Kidney (tissue), 14 donors: ENCODE data around the gene ZNF441. TPM values are rescaled to one million over a fixed set of nuclear protein-coding genes. Genes with fewer than 3 reads are reported as not detected.

Experiments
- DNase-seq, 5 donors: peaks; one replicate each; pipeline ENCODE4 v3.0.0-alpha.2; 2013 to 2020
- FAIRE-seq: peaks from 2 replicates; lab custom pipeline; 2012; peaks lifted over from hg19 to GRCh38; lab: Jason Lieb, UNC
- H3K27ac ChIP-seq, 2 donors: one replicate each; pipeline ENCODE4 v1.7.0; 2013; ENCODE audit warnings: low read depth in 2 of 2, low read length in 2 of 2, inconsistent platforms in 1 of 2
- H3K27me3 ChIP-seq: one replicate; pipeline ENCODE4 v1.7.1; 2013; ENCODE audit warnings: low read length, inconsistent platforms; ENCODE audit not compliant: control insufficient read depth, insufficient read depth
- H3K36me3 ChIP-seq, 3 donors: one replicate each; pipeline versions ENCODE4 v1.7.0 to v1.7.1; 2013; ENCODE audit warnings: low read length in 3 of 3, control low read depth in 1 of 3, inconsistent platforms in 1 of 3; ENCODE audit not compliant: insufficient read depth in 3 of 3, control insufficient read depth in 2 of 3
- H3K4me1 ChIP-seq, 3 donors: one replicate each; pipeline versions ENCODE4 v1.7.0 to v1.7.1; 2013; ENCODE audit warnings: low read length in 3 of 3, inconsistent platforms in 1 of 3, low read depth in 1 of 3; ENCODE audit not compliant: control insufficient read depth in 2 of 3, insufficient read depth in 2 of 3
- H3K4me3 ChIP-seq, 3 donors: one replicate each; pipeline versions ENCODE4 v1.7.0 to v1.8.1; 2013; ENCODE audit warnings: low read length in 3 of 3, control low read depth in 1 of 3, inconsistent platforms in 1 of 3
- H3K9ac ChIP-seq, 3 donors: one replicate each; pipeline versions ENCODE4 v1.7.0 to v1.7.1; 2013; ENCODE audit warnings: low read length in 3 of 3, control low read depth in 1 of 3, inconsistent platforms in 1 of 3
- H3K9me3 ChIP-seq, 3 donors: one replicate each; pipeline versions ENCODE4 v1.7.0 to v1.7.1; 2013; ENCODE audit warnings: low read length in 3 of 3, control low read depth in 1 of 3, inconsistent platforms in 1 of 3; ENCODE audit not compliant: control insufficient read depth in 2 of 3, insufficient read depth in 1 of 3
- intact Hi-C: fragments of 100-400 bp; cut with DNase I; formaldehyde crosslinking; loops from one replicate; pipeline ENCODE4 v1.11.1; 2022
- polyA plus RNA-seq: library from polyadenylated mRNA; stranded (reverse); fragments of 350-450 nt; fragmentation: Illumina TruSeq; extraction: RNeasy Lipid Tissue Mini Kit (QIAGEN cat#74804); gene quantifications from one replicate; pipeline ENCODE4 v1.2.3, GENCODE V29; 2014; ENCODE audit warnings: low read depth, low replicate concordance; ENCODE audit not compliant: insufficient read depth
- total RNA-seq: library from RNA; stranded (reverse); fragmentation: NEBNext Ultra II Directional; extraction: Animal tissue kit (Norgen Biotek cat#: 25700); gene quantifications from one replicate; pipeline ENCODE4 v1.2.1, GENCODE V29; 2021
- TF ChIP-seq, protein P1 (sequence below): IDR thresholded peaks from 3 replicates; pipeline ENCODE4 v1.5.1; 2012; ENCODE audit warnings: mild to moderate bottlenecking, moderate library complexity, borderline replicate concordance; ENCODE audit not compliant: insufficient read depth; ENCODE audit errors: extremely low read depth
- donor health status: control.
- donor health status: control.
- donor health status: control.
- donor health status: control.
- donor health status: control.
- donor health status: DM: yes; HTN: yes; CAD: no.
- donor health status: Normal renal cell carcinoma (clear cell type).

ZNF441 gene
- total and polyA plus RNA-seq, 2 donors from 2014 or later = 4.4 to 19.3 TPM

DNA sequence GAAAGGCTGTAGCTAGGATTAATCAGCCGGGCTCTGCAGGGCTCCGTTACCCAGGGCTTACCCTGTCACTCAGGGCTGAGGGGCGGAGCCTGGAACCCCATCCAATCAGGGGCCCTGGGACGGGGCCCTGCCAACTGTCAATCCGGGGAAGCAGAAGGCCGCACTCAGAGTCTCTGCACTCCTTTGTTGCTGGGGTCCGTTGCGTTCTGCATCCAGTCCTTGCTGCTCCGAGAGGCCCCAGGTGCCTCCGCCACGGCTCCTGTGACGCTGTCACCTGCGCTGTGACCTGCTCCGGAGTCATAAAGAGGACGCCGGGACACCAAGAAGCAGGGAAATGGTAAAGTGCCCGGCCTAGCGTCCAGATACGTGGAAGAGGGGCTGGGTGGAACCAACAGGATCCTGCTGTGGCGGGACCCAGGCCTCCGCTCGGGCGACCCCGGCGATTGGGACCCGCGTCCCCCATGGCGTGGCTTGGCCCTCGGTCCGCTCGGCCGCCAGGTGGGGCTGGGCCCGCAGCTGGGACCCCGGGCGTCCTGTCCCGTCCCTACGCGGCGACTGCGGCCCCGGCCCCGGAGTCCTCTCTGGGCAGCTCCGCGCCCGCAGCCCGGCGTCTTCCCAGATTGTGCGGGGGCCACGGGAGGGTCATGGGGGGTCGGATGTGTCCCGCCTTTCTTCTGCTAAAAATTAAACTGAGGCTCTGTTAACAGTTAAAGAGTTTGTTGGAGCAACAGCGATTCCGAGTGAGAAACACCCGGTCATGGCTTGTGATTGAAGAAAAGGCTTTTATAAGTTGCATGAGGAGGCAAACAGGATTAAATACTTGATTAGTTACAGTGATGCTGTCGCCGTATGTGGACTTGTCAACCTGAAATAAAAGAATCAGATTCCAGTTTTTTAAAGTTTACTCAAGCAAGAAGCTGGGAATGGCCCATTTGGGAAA, 31.9 kb downstream of the ZNF441 start, which contains the start of gene ZNF491:
Gene ZNF491 (plus strand): TSS at position 133 of the 940 bp plus-strand sequence. CDS start 7,431 bp downstream, outside the sequence.
- DNase-seq (peak; percentile 95 to 97 (median 96)), FAIRE-seq (peak; percentile 32)
- Histone ChIP-seq H3K9ac (peak within 1 kb of the TSS; percentile 39 to 82 (median 72)), H3K27me3 (no peaks in the 10 kb centered on the region), H3K36me3 (no peaks in the 10 kb centered on the region), H3K9me3 (no peaks in the 10 kb centered on the region), H3K4me1 (peaks cover 0 to 9% (median 8%) of the 10 kb centered on the region in 3 donors), H3K4me3 (peak within 1 kb of the TSS; percentile 75 to 86 (median 79)), H3K27ac (peak within 1 kb of the TSS; percentile 52 to 61)
- intact Hi-C loops = no loop called here
- TF ChIP-seq, protein P1, sequence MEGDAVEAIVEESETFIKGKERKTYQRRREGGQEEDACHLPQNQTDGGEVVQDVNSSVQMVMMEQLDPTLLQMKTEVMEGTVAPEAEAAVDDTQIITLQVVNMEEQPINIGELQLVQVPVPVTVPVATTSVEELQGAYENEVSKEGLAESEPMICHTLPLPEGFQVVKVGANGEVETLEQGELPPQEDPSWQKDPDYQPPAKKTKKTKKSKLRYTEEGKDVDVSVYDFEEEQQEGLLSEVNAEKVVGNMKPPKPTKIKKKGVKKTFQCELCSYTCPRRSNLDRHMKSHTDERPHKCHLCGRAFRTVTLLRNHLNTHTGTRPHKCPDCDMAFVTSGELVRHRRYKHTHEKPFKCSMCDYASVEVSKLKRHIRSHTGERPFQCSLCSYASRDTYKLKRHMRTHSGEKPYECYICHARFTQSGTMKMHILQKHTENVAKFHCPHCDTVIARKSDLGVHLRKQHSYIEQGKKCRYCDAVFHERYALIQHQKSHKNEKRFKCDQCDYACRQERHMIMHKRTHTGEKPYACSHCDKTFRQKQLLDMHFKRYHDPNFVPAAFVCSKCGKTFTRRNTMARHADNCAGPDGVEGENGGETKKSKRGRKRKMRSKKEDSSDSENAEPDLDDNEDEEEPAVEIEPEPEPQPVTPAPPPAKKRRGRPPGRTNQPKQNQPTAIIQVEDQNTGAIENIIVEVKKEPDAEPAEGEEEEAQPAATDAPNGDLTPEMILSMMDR = peak; percentile 8

DNA sequence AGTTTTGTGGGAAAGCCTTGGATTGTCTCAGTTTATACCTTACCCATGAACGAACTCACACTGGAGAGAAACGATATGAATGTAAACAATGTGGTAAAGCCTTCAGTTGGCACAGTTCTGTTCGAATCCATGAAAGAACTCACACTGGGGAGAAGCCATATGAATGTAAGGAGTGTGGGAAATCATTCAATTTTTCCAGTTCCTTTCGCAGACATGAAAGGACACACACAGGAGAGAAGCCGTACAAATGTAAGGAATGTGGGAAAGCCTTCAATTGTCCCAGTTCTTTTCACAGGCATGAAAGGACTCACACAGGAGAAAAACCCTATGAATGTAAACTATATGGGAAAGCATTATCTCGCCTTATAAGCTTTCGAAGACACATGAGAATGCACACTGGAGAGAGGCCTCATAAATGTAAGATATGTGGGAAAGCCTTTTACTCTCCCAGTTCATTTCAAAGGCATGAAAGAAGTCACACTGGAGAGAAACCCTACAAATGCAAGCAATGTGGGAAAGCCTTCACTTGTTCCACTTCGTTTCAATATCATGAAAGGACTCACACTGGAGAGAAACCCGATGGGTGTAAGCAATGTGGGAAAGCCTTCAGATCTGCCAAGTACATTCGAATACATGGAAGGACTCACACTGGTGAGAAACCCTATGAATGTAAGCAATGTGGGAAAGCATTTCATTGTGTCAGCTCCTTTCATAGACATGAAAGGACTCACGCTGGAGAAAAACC, 39.7 kb downstream of the ZNF441 start:
- intact Hi-C loops = no loop called here
- peak in 1 of 5 donors; percentile 10 for DNase-seq
- H3K4me1 ChIP-seq = no peaks in the 10 kb centered on the region
- H3K9me3 ChIP-seq = peaks cover 8 to 18% (median 9%) of the 10 kb centered on the region in 3 donors
- TF ChIP-seq, protein P1 = no peak
- H3K27ac ChIP-seq = no peak overlapping the region
- H3K36me3 ChIP-seq = peaks cover 8 to 9% (median 9%) of the 10 kb centered on the region in 3 donors
- no peaks in the 10 kb centered on the region for H3K27me3 ChIP-seq
- no peak for FAIRE-seq
- no peak overlapping the region for H3K4me3 ChIP-seq
- no peak overlapping the region for H3K9ac ChIP-seq

DNA sequence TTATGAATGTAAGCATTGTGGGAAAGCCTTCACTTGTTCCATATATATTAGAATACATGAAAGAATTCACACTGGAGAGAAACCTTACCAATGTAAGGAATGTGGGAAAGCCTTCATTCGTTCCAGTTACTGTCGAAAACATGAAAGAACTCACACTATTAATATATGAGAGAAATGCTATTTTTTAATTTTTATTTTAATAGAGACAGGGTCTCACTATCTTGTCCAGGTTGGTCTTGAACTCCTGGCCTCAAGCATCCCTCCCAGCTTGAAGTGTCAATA, 40.2 kb downstream of the ZNF441 start:
- intact Hi-C loops = no loop called here

More for the DNA sequence above, 40.2 kb downstream of the ZNF441 start:
- H3K4me3 ChIP-seq = no peak overlapping the region
- no peak overlapping the region for H3K27ac ChIP-seq
- no peaks in the 10 kb centered on the region for H3K27me3 ChIP-seq
- TF ChIP-seq, protein P1 = no peak
- FAIRE-seq (no peak), DNase-seq (no peak)
- H3K9me3 ChIP-seq = peaks cover 8 to 18% (median 9%) of the 10 kb centered on the region in 3 donors
- peaks cover 8 to 9% (median 9%) of the 10 kb centered on the region in 3 donors for H3K36me3 ChIP-seq
- H3K4me1 ChIP-seq = no peaks in the 10 kb centered on the region
- no peak overlapping the region for H3K9ac ChIP-seq
